ENCODE results near the gene ROR1. TPM values are rescaled to one million over a fixed set of nuclear protein-coding genes. Genes with fewer than 3 reads are reported as not detected.
"Not testable (repeated sequence)": the region's sequence is repeated elsewhere in the genome, so short reads cannot be mapped to it uniquely, and the experiment has no call there.

The ROR1 gene
- polyA plus RNA-seq, 1 of the 3 experiments (the other 2 are of a cell fraction) = 4.0 TPM

- ChIA-PET POLR2A (no interaction called here), CTCF (interaction anchor here (1.0 to 1.1 kb wide), 3 partner anchors 11 to 461 kb away, joined by 3 read pairs; no protein-coding TSS in a partner anchor)
- Histone ChIP-seq H4K20me1 (ENCODE audit: insufficient read depth) (no peaks in the 10 kb centered on the region), H3K9me2 (no peaks in the 10 kb centered on the region), H3K27ac (ENCODE audit: low read depth in 2 of 2, low read length in 1 of 2) (no peak overlapping the region), H3K4me1 (ENCODE audit: control insufficient read depth in 1 of 2, insufficient read depth in 2 of 2, low read depth in 1 of 2, low read length in 1 of 2) (peaks cover 0 to 14% of the 10 kb centered on the region in 2 experiments; a peak in 3 of 4 replicates), H3K9me3 (no peaks in the 10 kb centered on the region), H3K36me3 (replicated peaks in 1 of 2; ENCODE audit: control insufficient read depth in 1 of 2, insufficient read depth in 2 of 2, low read length in 1 of 2) (peaks cover 0 to 6% of the 10 kb centered on the region in 2 experiments), H3K79me2 (ENCODE audit: insufficient read depth) (no peaks in the 10 kb centered on the region), H3F3A (replicated peaks; ENCODE audit: insufficient read depth) (no peaks in the 10 kb centered on the region), H3K27me3 (ENCODE audit: insufficient read depth) (no peaks in the 10 kb centered on the region), H3K9ac (no peak overlapping the region), H3K4me2 (no peak overlapping the region), H2AFZ (ENCODE audit: low read depth) (no peak overlapping the region), H3K4me3 (ENCODE audit: low read depth in 2 of 2, low read length in 1 of 2) (no peak overlapping the region)
- no peak for TF ChIP-seq EP300 (IDR thresholded peaks at IDR 0.05; ENCODE audit: borderline replicate concordance in 1 of 2, low read depth in 1 of 2, low read length in 1 of 2)
- TF ChIP-seq REST (IDR thresholded peaks at IDR 0.05; ENCODE audit: low read depth, low read length) = no peak
- TF ChIP-seq CTCF (IDR thresholded peaks at IDR 0.05) = no peak
- no peak for DNase-seq
Measured at GRCh38 chr1:63784083-63784482, 10.3 kb downstream of the ROR1 start.

- no peak overlapping the region for H3K4me3 ChIP-seq (ENCODE audit: low read depth in 2 of 2, low read length in 1 of 2)
- WGBS (ENCODE audit: low lambda C conversion rate) = 90% methylated on average over 6 of the region's 6 CpGs
- H4K20me1 ChIP-seq (ENCODE audit: insufficient read depth) = 0 out of 2 replicates have a peak, but pooled peaks cover under 1% of the 10 kb centered on the region
- no peaks in the 10 kb centered on the region for H3K9me3 ChIP-seq
- H3F3A ChIP-seq (replicated peaks; ENCODE audit: insufficient read depth) = no peaks in the 10 kb centered on the region
- ChIA-PET CTCF (interaction anchor here (1.0 to 1.1 kb wide), 3 partner anchors 10 to 460 kb away, joined by 3 read pairs; no protein-coding TSS in a partner anchor), POLR2A (no interaction called here)
- no peaks in the 10 kb centered on the region for H3K79me2 ChIP-seq (ENCODE audit: insufficient read depth)
- H3K9me2 ChIP-seq = no peaks in the 10 kb centered on the region
- peaks cover 0 to 7% of the 10 kb centered on the region in 2 experiments for H3K36me3 ChIP-seq (replicated peaks in 1 of 2; ENCODE audit: control insufficient read depth in 1 of 2, insufficient read depth in 2 of 2, low read length in 1 of 2)
- no peak overlapping the region for H2AFZ ChIP-seq (ENCODE audit: low read depth)
- no peaks in the 10 kb centered on the region for H3K27me3 ChIP-seq (ENCODE audit: insufficient read depth)
- no peak for TF ChIP-seq SMC3 (IDR thresholded peaks at IDR 0.05; ENCODE audit: low read depth, low read length)
- no peak for TF ChIP-seq TAF1 (IDR thresholded peaks at IDR 0.05; ENCODE audit: borderline replicate concordance, low read depth, low read length)
- peaks cover 0 to 12% of the 10 kb centered on the region in 2 experiments; a peak in 3 of 4 replicates for H3K4me1 ChIP-seq (ENCODE audit: control insufficient read depth in 1 of 2, insufficient read depth in 2 of 2, low read depth in 1 of 2, low read length in 1 of 2)
- no peak overlapping the region for H3K4me2 ChIP-seq
- no peak for DNase-seq
- no peak overlapping the region for H3K27ac ChIP-seq (ENCODE audit: low read depth in 2 of 2, low read length in 1 of 2)
- no peak overlapping the region for H3K9ac ChIP-seq
Measured at GRCh38 chr1:63784489-63785390, 10.9 kb downstream of the ROR1 start.

GRCh38 chr1:63787270-63787669, 13.5 kb downstream of the ROR1 start:
- CTCF ChIA-PET = interaction anchor here (1.5 kb wide), 1 partner anchor 95 kb away, joined by 4 read pairs; no protein-coding TSS in a partner anchor
- H3K36me3 ChIP-seq (replicated peaks in 1 of 2; ENCODE audit: control insufficient read depth in 1 of 2, insufficient read depth in 2 of 2, low read length in 1 of 2) = peaks cover 0 to 15% of the 10 kb centered on the region in 2 experiments
- POLR2A ChIA-PET; H3K27me3 ChIP-seq (ENCODE audit: insufficient read depth); H2AFZ ChIP-seq (ENCODE audit: low read depth); H3K4me2 ChIP-seq; H3K9me3 ChIP-seq; H3K9me2 ChIP-seq; DNase-seq; H3K4me3 ChIP-seq (ENCODE audit: low read depth in 2 of 2, low read length in 1 of 2); H3F3A ChIP-seq (replicated peaks; ENCODE audit: insufficient read depth); H3K9ac ChIP-seq; H3K79me2 ChIP-seq (ENCODE audit: insufficient read depth); H3K27ac ChIP-seq (ENCODE audit: low read depth in 2 of 2, low read length in 1 of 2); H4K20me1 ChIP-seq (ENCODE audit: insufficient read depth): not testable (repeated sequence)
- 95% methylated on average over 3 of the region's 3 CpGs for WGBS (ENCODE audit: low lambda C conversion rate)
- peaks cover 0 to 21% of the 10 kb centered on the region in 2 experiments; a peak in 3 of 4 replicates for H3K4me1 ChIP-seq (ENCODE audit: control insufficient read depth in 1 of 2, insufficient read depth in 2 of 2, low read depth in 1 of 2, low read length in 1 of 2)
